HG03354 (cell line): ENCODE data around the gene MLPH.
A peak's percentile ranks its signal among the peaks of the same experiment; 100 is the strongest.

Experiments used
- ATAC-seq: cut with Tn5 transposase; IDR thresholded peaks from one replicate; pipeline ENCODE4 v1.9.1; 2021; ENCODE audit warnings: mild to moderate bottlenecking; ENCODE audit not compliant: unreplicated experiment, poor library complexity, severe bottlenecking

The MLPH gene

GRCh38 chr2:237512774-237513466 lies 25.9 kb downstream of the MLPH start:
- peak; percentile 79 for ATAC-seq

DNA sequence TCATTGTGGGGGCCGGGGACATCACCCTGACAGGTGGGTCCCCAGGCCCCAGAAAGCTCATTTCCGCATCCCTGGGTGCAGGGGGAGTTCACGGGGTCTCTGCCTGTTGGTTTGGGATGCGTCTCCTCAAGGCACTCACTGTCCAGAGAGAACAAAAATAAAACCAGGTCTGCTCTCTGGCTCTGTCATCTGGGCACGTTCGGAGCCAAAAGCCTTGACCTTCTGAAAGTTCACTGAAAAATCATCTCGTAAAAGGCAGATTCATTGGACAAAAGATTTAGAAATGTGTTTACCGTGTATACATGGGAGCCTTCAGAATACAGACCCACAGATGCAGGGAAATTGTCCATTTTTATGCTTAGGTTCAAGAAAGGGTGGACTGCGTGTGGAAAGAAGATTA lies 26.6 kb downstream of the MLPH start:
- no peak for ATAC-seq

DNA sequence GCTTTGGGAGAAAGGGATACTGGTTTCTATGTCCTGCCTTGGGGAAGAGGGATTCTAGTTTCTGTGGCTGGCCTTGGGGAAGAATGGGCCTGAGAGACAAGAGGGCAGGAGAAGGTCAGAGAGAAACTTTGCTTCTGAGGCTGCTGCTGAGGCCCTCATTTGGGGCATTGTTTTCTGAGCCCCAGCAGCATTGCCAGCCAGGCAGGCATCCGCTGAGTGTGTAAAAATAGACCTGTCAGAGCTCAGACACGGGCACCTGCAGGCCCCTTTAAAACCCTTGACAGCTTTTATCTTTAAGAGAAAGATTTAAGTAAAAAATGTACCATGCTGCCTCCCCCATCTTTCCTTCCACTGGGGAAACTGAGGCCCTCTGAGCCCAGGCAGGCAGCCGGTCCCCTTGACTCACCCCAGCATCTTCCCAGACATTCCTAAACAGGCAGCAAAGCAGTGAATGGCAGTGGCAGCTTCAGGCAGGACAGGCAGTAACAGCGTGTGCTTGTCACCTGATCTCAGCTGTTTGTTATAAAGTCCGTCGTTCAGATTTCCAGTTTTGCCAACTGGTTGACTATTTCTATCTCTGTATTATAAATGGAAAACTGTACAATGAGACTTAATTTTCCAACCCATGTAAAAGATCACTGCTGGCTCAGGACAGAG lies 27.6 kb downstream of the MLPH start:
- ATAC-seq, result no peak

- no peak for ATAC-seq
Measured at GRCh38 chr2:237515166-237515565, 28.1 kb downstream of the MLPH start.

DNA sequence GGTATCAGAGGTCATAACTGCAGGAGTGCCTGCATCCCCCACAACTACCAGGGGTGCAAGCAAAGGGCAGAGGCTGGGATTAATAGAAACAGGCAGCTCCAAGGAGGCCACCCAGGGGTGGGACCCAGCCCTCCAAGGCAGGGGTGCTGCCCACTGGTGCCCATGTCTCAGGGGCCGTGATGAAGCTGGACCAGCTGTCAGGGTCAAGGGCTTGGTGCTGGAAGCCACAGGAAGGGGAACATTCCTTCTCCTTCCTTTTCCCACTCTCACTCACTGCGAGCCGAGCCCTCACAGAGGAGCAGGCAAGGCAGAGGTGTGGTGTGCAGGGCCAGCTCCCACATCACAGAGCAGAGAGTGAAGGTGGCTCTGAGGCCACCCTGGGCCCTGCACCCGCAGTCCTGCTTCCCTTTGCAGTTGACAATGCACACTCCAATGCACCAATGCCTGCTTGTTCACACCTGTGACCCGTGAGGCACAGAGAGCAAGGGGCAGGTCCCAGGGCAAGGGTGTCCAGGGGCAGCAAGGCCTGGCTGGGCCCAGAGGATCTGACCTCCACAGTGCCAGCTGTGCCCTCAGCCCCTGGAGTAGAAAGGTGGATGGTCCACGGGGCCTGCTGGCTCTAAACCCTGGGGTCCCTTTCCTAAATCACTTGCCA lies 28.7 kb downstream of the MLPH start:
- ATAC-seq, result no peak

DNA sequence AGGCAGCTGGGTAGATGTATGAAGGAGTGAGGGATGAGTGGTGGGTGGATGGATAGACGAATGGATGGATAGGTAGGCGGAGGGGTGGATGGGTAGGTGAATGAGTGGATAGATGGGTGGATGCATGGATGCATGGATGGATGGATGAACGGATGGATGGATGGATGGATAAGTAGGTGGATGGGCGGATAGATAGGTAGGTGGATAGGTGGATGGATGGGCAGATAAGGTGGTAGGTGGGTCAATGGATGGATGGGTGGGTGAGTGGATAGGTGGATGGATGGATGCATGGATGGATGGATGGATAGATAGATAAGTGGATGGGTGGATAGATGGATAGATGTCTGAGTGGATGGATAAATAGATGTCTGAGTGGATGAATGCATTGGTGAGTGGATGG lies 30.1 kb downstream of the MLPH start:
- no peak for ATAC-seq

GRCh38 chr2:237517990-237518389 lies 30.9 kb downstream of the MLPH start:
- ATAC-seq, result no peak

- ATAC-seq, result no peak
Measured at GRCh38 chr2:237519506-237520245, 32.6 kb downstream of the MLPH start.

DNA sequence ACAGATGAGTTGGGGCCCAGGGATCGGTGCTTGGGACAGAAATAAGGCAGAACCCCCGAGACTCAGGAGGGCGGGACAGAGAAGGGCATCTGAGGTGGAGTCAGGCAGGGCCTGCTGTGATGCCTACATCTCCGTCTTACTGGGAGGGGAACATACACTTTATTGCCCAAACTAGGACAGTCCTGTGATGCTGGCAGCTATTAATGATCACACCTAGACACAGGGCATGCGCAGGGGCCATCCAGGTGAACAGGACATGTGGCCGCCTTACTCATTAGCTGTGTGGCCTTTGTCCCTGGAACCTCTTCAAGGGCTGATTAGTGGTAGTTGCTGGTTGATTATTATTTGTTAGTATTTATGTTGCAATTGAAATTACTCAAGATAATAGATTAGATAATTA lies 33.2 kb downstream of the MLPH start:
- no peak for ATAC-seq

- no peak for ATAC-seq
Measured at GRCh38 chr2:237524631-237525030, 37.6 kb downstream of the MLPH start.

- no peak for ATAC-seq
Measured at GRCh38 chr2:237525559-237526157, 38.6 kb downstream of the MLPH start.

GRCh38 chr2:237527233-237527632 lies 40.2 kb downstream of the MLPH start:
- ATAC-seq, result no peak

GRCh38 chr2:237527766-237528165 lies 40.7 kb downstream of the MLPH start:
- ATAC-seq, result no peak

DNA sequence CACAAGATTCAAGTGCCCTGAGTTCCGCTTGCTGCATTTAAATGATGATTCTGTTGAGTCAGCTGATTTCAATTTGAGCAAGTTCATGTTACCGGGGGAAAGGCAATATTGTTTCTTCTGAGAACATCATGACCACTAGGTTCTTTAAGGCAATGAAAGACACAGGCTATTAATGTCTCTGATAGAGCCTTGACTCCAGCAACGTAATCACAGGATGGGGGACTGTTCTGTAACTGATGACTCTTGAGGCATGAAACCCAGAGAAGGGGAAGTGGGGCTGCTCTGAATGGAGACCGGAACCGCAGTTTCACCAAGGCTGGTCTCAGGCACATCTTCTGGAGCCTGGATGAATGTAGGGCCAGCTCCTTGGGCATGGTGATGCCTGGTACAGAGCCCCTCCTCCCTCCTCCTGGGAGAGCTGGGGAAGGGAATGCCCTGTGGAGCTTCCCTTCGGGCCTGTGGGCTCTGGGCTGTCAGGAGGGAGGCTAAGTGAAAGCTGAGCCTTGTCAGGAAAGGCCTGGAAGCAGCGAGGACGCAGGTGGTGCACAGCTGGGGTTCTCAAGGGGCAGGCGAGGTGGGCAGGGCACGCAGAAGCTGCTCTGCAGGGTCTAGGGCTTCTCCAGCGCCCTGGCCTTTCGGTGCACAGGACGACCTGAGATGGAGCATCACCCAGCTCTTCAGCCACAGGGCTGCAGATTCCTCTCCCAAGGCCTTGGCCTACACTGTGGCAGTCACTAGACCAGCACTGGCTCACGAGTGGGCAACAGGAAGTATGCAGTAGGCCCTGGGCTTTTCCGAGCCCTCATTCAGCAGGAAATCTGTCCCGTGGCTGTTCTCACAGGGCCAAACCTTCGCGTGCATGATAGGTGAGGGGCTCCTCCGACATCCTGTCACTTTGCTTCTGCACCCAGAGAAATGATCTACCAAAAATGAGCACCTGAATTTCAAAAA lies 42.7 kb downstream of the MLPH start:
- ATAC-seq, result peak; percentile 89

- ATAC-seq, result peak; percentile 67
Measured at GRCh38 chr2:237530472-237531433, 43.7 kb downstream of the MLPH start.

DNA sequence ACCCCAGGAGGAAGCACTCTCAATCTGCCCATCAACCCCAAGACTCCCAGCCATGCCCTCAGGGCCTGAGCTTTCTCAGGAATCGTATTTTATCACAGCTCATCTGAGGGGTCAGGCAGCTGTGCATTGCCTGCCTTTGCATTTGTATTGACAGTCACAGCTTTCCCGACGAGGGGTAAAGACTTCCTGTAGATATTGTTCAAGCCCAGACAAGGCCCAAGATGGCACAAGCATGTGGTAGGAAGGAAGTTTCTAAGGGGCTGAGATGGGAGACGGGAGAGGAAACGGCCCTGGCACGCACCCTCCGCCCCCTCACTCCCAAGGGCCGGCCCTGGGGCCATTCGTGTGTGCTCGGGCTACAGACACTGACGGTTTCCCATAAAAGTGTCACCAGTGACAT lies 45.1 kb downstream of the MLPH start:
- ATAC-seq, result no peak

DNA sequence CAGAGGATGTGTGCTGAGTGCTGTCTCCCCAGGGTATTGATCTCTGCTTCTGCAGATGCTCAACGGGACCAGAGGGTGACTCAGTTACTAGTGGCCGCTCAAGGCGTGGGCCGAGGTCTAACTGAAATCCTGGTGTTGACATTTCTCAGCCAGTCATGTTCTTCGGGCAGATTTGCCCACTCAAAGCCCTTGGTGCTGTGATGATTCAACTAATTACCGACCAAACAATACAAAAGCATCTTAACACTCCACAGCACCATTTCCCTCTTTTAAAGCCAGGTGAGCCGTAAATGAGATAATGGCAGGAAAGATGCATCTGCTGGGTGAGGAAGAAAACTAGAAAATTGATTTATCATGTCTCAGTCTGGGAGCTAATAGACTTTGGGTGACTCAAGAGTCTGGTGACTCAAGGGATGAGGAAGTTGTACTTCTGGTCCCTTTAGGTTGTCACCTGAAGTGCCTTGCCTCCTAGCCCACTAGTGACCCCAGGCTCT lies 46.7 kb downstream of the MLPH start:
- no peak for ATAC-seq

GRCh38 chr2:237534380-237534779 lies 47.3 kb downstream of the MLPH start:
- ATAC-seq, result no peak
